Activated CD4-positive, alpha-beta T cell treated with anti-CD3 and anti-CD28 coated beads for 36 hours (primary cell): ENCODE data around the gene WWP2. TPM values are rescaled to one million over a fixed set of nuclear protein-coding genes. Genes with fewer than 3 reads are reported as not detected.
"Not testable (repeated sequence)": the region's sequence is repeated elsewhere in the genome, so short reads cannot be mapped to it uniquely, and the experiment has no call there.

Experiments
- ATAC-seq: fragments of 200-7000 bp; cut with Tn5 transposase; one replicate; pipeline ENCODE4 v1.10.0; 2021; ENCODE audit warnings: mild to moderate bottlenecking, moderate library complexity
- CTCF ChIA-PET: fragments of 350-600 bp; sonication (Branson Sonifier 250); formaldehyde crosslinking; loops from one replicate; lab custom pipeline; 2021; ENCODE audit warnings: antibody characterized with exemption; lab: Charles Lee
- POLR2A ChIA-PET: fragments of 350-600 bp; sonication (Branson Sonifier 250); formaldehyde crosslinking; loops from one replicate; lab custom pipeline; 2021; ENCODE audit warnings: antibody characterized with exemption, inconsistent platforms; lab: Charles Lee
- DNase-seq: peaks from one replicate; pipeline ENCODE4 v3.0.0-alpha.2; 2020
- H3K27ac Mint-ChIP-seq: one replicate; pipeline ENCODE4 v1.8.0; 2021; ENCODE audit warnings: mixed read lengths
- H3K27me3 Mint-ChIP-seq: one replicate; pipeline ENCODE4 v1.8.0; 2021; ENCODE audit warnings: mixed read lengths
- H3K36me3 Mint-ChIP-seq: one replicate; pipeline ENCODE4 v1.8.0; 2021; ENCODE audit warnings: low read depth, mixed read lengths
- H3K4me1 Mint-ChIP-seq: one replicate; pipeline ENCODE4 v1.8.0; 2021; ENCODE audit warnings: mixed read lengths
- H3K4me3 Mint-ChIP-seq: one replicate; pipeline ENCODE4 v1.8.0; 2021; ENCODE audit warnings: mild to moderate bottlenecking, moderate library complexity, mixed read lengths
- H3K9me3 Mint-ChIP-seq: one replicate; pipeline ENCODE4 v1.8.0; 2021; ENCODE audit warnings: low read depth, mixed read lengths
- intact Hi-C, 2 experiments: fragments of 100-400 bp; cut with DNase I in 1 of 2; cut with micrococcal nuclease in 1 of 2; formaldehyde crosslinking; loops; one replicate each; pipeline versions ENCODE4 v1.14.2 to v1.15.1; 2022 to 2024; cut with DNase I, micrococcal nuclease
- total RNA-seq, 2 experiments: library from RNA; stranded (reverse); gene quantifications; one replicate each; pipeline ENCODE4 v1.2.3, GENCODE V29; 2021

The WWP2 gene
- total RNA-seq, 2 experiments from 2014 or later: 43.3 to 44.6 TPM

DNA sequence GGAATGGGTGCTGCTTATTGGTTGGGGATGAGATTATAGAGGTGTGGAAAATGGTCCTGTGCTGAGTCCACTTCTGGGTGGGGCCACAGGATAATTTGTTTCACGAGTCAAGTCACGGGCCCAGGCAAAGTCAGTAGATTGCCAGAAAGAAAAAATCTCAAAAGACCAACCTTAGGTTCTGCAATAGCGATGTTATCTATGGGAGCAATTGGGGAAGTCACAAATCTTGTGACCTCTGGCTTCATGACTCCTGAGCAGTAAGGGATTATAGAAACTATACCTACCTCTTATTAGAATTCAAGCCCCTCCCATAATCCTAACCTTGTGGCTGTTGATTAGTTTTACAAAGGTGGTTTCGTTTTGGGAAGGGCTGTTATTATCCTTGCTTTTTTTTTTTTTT is 31.4 kb downstream of the WWP2 start:
- Mint-ChIP-seq H3K36me3 (peaks cover 9% of the 10 kb centered on the region), H3K27me3 (no peaks in the 10 kb centered on the region), H3K4me3 (no peak overlapping the region), H3K27ac (no peak overlapping the region), H3K9me3 (no peaks in the 10 kb centered on the region), H3K4me1 (no peaks in the 10 kb centered on the region)
- ChIA-PET CTCF (interaction anchor here (0.6 to 1.7 kb wide), 3 partner anchors 19 to 137 kb away, joined by 3 to 5 read pairs (median 3); no protein-coding TSS in a partner anchor), POLR2A (no interaction called here)
- DNase-seq: no peak
- intact Hi-C loops: loop anchor here in 1 of 2 experiments (10.0 kb wide), 1 partner anchor 861 kb away; no protein-coding TSS in a partner anchor
- ATAC-seq: no peak

GRCh38 chr16:69794486-69794885 is 32.4 kb downstream of the WWP2 start:
- H3K4me1 Mint-ChIP-seq: no peaks in the 10 kb centered on the region
- ATAC-seq: no peak
- H3K4me3 Mint-ChIP-seq: no peak overlapping the region
- H3K36me3 Mint-ChIP-seq: peaks cover 13% of the 10 kb centered on the region
- no peak overlapping the region for H3K27ac Mint-ChIP-seq
- no peak for DNase-seq
- CTCF ChIA-PET: interaction anchor here (0.6 to 3.8 kb wide), 8 partner anchors 13 to 226 kb away, joined by 3 to 29 read pairs (median 3); no protein-coding TSS in a partner anchor
- H3K27me3 Mint-ChIP-seq: no peaks in the 10 kb centered on the region
- H3K9me3 Mint-ChIP-seq: no peaks in the 10 kb centered on the region
- POLR2A ChIA-PET: interaction anchor here (0.6 to 0.7 kb wide), 2 partner anchors 26 to 677 kb away, joined by 3 to 4 read pairs; no protein-coding TSS in a partner anchor
- intact Hi-C loops: loop anchor here in 1 of 2 experiments (10.0 kb wide), 1 partner anchor 860 kb away; no protein-coding TSS in a partner anchor

- peak; percentile 30 for DNase-seq
- ChIA-PET CTCF (interaction anchor here (0.6 to 3.8 kb wide), 14 partner anchors 8 to 134 kb away, joined by 3 to 29 read pairs (median 5); partner anchors contain the start of gene NOB1), POLR2A (no interaction called here)
- no peak overlapping the region for H3K27ac Mint-ChIP-seq
- peak; percentile 86 for ATAC-seq
- H3K36me3 Mint-ChIP-seq: peaks cover 14% of the 10 kb centered on the region
- intact Hi-C loops: loop anchor here (1.0 to 10.0 kb wide), 3 partner anchors 62 to 858 kb away; no protein-coding TSS in a partner anchor
- no peak overlapping the region for H3K4me3 Mint-ChIP-seq
- no peaks in the 10 kb centered on the region for H3K4me1 Mint-ChIP-seq
- no peaks in the 10 kb centered on the region for H3K27me3 Mint-ChIP-seq
- H3K9me3 Mint-ChIP-seq: no peaks in the 10 kb centered on the region
Measured at GRCh38 chr16:69796285-69797118, 34.4 kb downstream of the WWP2 start.

DNA sequence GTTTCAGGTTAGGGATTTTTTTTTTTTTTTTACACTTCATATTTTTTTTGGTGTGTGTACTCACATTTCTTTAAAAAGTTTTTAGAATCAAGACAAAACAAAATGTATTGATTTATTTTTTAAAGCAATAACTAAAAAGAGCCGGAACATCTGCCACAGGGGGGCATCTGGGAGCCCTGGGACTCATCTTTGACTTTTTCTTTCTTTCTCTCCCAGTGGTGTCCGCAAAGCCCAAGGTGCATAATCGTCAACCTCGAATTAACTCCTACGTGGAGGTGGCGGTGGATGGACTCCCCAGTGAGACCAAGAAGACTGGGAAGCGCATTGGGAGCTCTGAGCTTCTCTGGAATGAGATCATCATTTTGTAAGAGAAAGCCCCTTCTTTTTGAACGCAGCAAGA is 36.3 kb downstream of the WWP2 start:
- no peaks in the 10 kb centered on the region for H3K9me3 Mint-ChIP-seq
- ChIA-PET POLR2A (no interaction called here), CTCF (interaction anchor here (0.7 to 0.9 kb wide), 2 partner anchors 16 to 178 kb away, joined by 4 read pairs; no protein-coding TSS in a partner anchor)
- no peak overlapping the region for H3K27ac Mint-ChIP-seq
- ATAC-seq: no peak
- H3K36me3 Mint-ChIP-seq: peaks cover 16% of the 10 kb centered on the region
- DNase-seq: no peak
- intact Hi-C loops: loop anchor here in 1 of 2 experiments (10.0 kb wide), 1 partner anchor 856 kb away; no protein-coding TSS in a partner anchor
- no peaks in the 10 kb centered on the region for H3K27me3 Mint-ChIP-seq
- H3K4me1 Mint-ChIP-seq: no peaks in the 10 kb centered on the region
- H3K4me3 Mint-ChIP-seq: no peak overlapping the region

DNA sequence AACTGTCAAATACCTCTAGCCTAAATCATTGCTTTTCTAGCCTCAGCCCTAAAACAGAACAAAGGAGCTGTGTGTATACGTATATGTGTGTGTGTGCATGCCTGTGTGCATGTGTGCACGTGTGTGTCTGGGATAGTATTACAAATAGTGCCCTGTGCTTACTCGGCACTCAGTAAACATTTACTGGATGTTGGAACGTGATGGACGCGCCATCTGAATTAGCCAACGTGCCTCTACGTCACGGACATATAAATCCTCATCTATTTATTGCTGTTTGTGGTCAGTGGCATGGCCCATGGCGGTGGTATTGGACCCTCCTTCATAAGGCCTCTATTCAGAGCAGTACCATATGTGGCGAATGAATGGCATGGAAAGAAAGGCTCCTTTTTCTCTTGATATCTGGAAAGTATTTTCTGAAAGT is 37.5 kb downstream of the WWP2 start:
- Mint-ChIP-seq H3K4me3 (no peak overlapping the region), H3K9me3 (no peaks in the 10 kb centered on the region), H3K27ac (no peak overlapping the region), H3K36me3 (peaks cover 17% of the 10 kb centered on the region), H3K27me3 (no peaks in the 10 kb centered on the region), H3K4me1 (no peaks in the 10 kb centered on the region)
- ATAC-seq: no peak
- no peak for DNase-seq
- ChIA-PET CTCF (no interaction called here), POLR2A (no interaction called here)
- intact Hi-C loops: loop anchor here in 1 of 2 experiments (10.0 kb wide), 1 partner anchor 855 kb away; no protein-coding TSS in a partner anchor

GRCh38 chr16:69804297-69804696 is 42.2 kb downstream of the WWP2 start:
- Mint-ChIP-seq H3K4me1 (no peaks in the 10 kb centered on the region), H3K27me3 (no peaks in the 10 kb centered on the region), H3K36me3 (peaks cover 14% of the 10 kb centered on the region), H3K27ac (no peak overlapping the region), H3K4me3 (no peak overlapping the region), H3K9me3 (no peaks in the 10 kb centered on the region)
- DNase-seq (no peak), ATAC-seq (no peak)
- intact Hi-C loops: no loop called here
- ChIA-PET POLR2A (no interaction called here), CTCF (no interaction called here)

DNA sequence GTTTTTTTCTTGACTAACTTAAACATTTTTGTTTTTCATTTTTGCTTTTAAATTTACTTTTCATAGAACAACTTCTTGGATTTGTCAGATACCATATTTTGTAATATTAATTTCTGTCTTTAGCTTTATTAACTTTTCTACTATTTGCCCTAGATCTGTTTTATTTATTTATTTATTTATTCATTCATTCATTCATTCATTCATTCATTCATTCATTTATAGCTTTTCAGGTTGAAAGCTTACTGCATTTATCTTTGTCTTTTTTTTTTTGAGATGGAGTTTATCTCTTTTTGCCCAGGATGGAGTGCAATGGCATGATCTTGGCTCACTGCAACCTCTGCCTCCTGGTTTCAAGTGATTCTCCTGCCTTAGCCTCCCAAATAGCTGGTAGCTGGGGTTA is 44.6 kb downstream of the WWP2 start:
- POLR2A ChIA-PET, H3K4me1 Mint-ChIP-seq, intact Hi-C loops, H3K4me3 Mint-ChIP-seq, ATAC-seq, DNase-seq, H3K27ac Mint-ChIP-seq, H3K9me3 Mint-ChIP-seq, H3K27me3 Mint-ChIP-seq: not testable (repeated sequence)
- H3K36me3 Mint-ChIP-seq: peaks cover 15% of the 10 kb centered on the region
- CTCF ChIA-PET: interaction anchor here (0.6 to 1.9 kb wide), 3 partner anchors 10 to 80 kb away, joined by 3 to 11 read pairs (median 7); no protein-coding TSS in a partner anchor

GRCh38 chr16:69812688-69813014 is 50.5 kb downstream of the WWP2 start:
- POLR2A ChIA-PET: no interaction called here
- ATAC-seq: no peak
- Mint-ChIP-seq H3K4me1 (no peaks in the 10 kb centered on the region), H3K36me3 (peaks cover 17% of the 10 kb centered on the region), H3K27ac (no peak overlapping the region), H3K4me3 (no peak overlapping the region), H3K9me3 (no peaks in the 10 kb centered on the region), H3K27me3 (no peaks in the 10 kb centered on the region)
- intact Hi-C loops: no loop called here
- CTCF ChIA-PET: interaction anchor here (1.2 kb wide), 1 partner anchor 9 kb away, joined by 3 read pairs; no protein-coding TSS in a partner anchor
- DNase-seq: no peak

- Mint-ChIP-seq H3K4me3 (no peak overlapping the region), H3K9me3 (no peaks in the 10 kb centered on the region), H3K36me3 (peaks cover 24% of the 10 kb centered on the region), H3K27me3 (no peaks in the 10 kb centered on the region), H3K4me1 (no peaks in the 10 kb centered on the region), H3K27ac (no peak overlapping the region)
- DNase-seq: no peak
- POLR2A ChIA-PET: no interaction called here
- intact Hi-C loops: no loop called here
- CTCF ChIA-PET: interaction anchor here (0.7 to 1.3 kb wide), 3 partner anchors 17 to 865 kb away, joined by 3 to 6 read pairs (median 3); no protein-coding TSS in a partner anchor
- no peak for ATAC-seq
Measured at GRCh38 chr16:69814078-69814477, 51.9 kb downstream of the WWP2 start.

GRCh38 chr16:69814561-69814960 is 52.4 kb downstream of the WWP2 start:
- POLR2A ChIA-PET: no interaction called here

DNA sequence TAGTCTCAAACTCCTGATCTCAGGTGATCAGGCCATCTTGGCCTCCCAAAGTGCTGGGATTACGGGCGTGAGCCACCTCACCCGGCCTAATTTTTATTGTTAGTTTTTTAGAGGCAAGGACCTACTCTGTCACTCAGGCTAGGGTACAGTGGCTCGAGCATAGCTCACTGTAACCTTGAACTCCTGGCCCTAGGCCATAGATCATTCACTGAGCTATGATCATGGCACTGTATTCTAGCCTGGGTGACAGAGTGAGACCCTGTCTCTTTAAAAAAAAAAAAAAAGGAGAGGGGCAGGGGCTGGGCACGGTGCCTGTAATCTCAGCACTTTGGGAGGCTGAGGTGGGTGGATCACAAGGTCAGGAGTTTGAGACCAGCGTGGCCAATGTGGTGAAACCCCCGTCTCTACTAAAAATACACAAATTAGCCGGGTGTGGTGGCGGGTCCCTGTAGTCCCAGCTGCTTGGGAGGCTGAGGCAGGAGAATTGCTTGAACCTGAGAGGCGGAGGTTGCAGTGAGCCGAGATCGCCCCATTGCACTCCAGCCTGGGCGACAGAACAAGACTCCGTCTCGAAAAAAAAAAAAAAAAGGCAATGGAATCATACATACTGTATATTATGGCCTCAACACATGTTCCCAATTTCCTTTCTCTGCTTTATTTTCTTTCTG is 53.2 kb downstream of the WWP2 start:
- H3K9me3 Mint-ChIP-seq, H3K27me3 Mint-ChIP-seq, H3K27ac Mint-ChIP-seq, ATAC-seq, H3K4me3 Mint-ChIP-seq, H3K4me1 Mint-ChIP-seq, DNase-seq, POLR2A ChIA-PET, intact Hi-C loops: not testable (repeated sequence)
- CTCF ChIA-PET: interaction anchor here (0.6 to 0.9 kb wide), 3 partner anchors 9 to 115 kb away, joined by 3 to 4 read pairs (median 3); no protein-coding TSS in a partner anchor
- H3K36me3 Mint-ChIP-seq: peaks cover 18% of the 10 kb centered on the region

More at GRCh38 chr16:69814561-69814960, 52.4 kb downstream of the WWP2 start:
- Mint-ChIP-seq H3K36me3 (peaks cover 23% of the 10 kb centered on the region), H3K4me1 (no peaks in the 10 kb centered on the region), H3K9me3 (no peaks in the 10 kb centered on the region), H3K4me3 (no peak overlapping the region), H3K27me3 (no peaks in the 10 kb centered on the region), H3K27ac (no peak overlapping the region)
- ATAC-seq (no peak), DNase-seq (no peak)
- CTCF ChIA-PET: no interaction called here
- intact Hi-C loops: no loop called here
